OCI-LY7 (cell line): ENCODE data around the gene EXOC6B. TPM values are rescaled to one million over a fixed set of nuclear protein-coding genes. Genes with fewer than 3 reads are reported as not detected.

Experiments
- BruUV-seq: library from RNA; stranded (reverse); fragments of 400-500 nt; replicated peaks from 2 replicates; lab custom pipeline; 2021; lab: Mats Ljungman, UMichigan
- CTCF ChIA-PET: fragments of 300-600 bp; sonication (Branson Sonifier 250); formaldehyde crosslinking; loops from one replicate; lab custom pipeline; 2022; ENCODE audit warnings: antibody characterized with exemption; ENCODE audit not compliant: unreplicated experiment; lab: Charles Lee
- POLR2A ChIA-PET: fragments of 300-600 bp; sonication (Branson Sonifier 250); formaldehyde crosslinking; loops from one replicate; lab custom pipeline; 2022; ENCODE audit warnings: antibody characterized with exemption; lab: Charles Lee
- DNase-seq: peaks from one replicate; pipeline ENCODE4 v3.0.0-alpha.2; 2015; ENCODE audit warnings: low spot score
- H2AFZ ChIP-seq: fragments of 200-600 bp; sonication (generic), shearing (Covaris generic); 2 replicates; pipeline ENCODE4 v1.6.1; 2014; ENCODE audit warnings: mild to moderate bottlenecking, antibody characterized with exemption, low read length, moderate library complexity
- H3K27ac ChIP-seq: fragments of 200-600 bp; sonication (generic); 2 replicates; pipeline ENCODE4 v1.5.1; 2014; ENCODE audit warnings: mixed run types, low read depth, mild to moderate bottlenecking, moderate library complexity, low read length, inconsistent platforms; ENCODE audit not compliant: poor library complexity, severe bottlenecking
- H3K36me3 ChIP-seq: fragments of 200-600 bp; sonication (generic); 2 replicates; pipeline ENCODE4 v1.6.1; 2014; ENCODE audit warnings: mild to moderate bottlenecking, antibody characterized with exemption, low read length, moderate library complexity, mixed read lengths; ENCODE audit not compliant: insufficient read depth
- H3K4me1 ChIP-seq: fragments of 200-600 bp; sonication (generic); 2 replicates; pipeline ENCODE4 v1.5.1; 2014; ENCODE audit warnings: mild to moderate bottlenecking, low read length; ENCODE audit not compliant: insufficient read depth, poor library complexity, severe bottlenecking
- H3K4me2 ChIP-seq: fragments of 200-600 bp; sonication (generic); 2 replicates; pipeline ENCODE4 v1.6.1; 2014; ENCODE audit warnings: mild to moderate bottlenecking, low read length
- H3K4me3 ChIP-seq: fragments of 200-600 bp; sonication (generic); 2 replicates; pipeline ENCODE4 v1.5.1; 2014; ENCODE audit warnings: mild to moderate bottlenecking, low read depth, low read length; ENCODE audit not compliant: poor library complexity, severe bottlenecking
- H3K79me2 ChIP-seq: fragments of 200-600 bp; sonication (generic); 2 replicates; pipeline ENCODE4 v1.6.1; 2016; ENCODE audit warnings: low read depth, mild to moderate bottlenecking, low read length, moderate library complexity, mixed read lengths; ENCODE audit not compliant: insufficient read depth
- H3K9me2 ChIP-seq: fragments of 200-600 bp; sonication (generic); 2 replicates; pipeline ENCODE4 v1.6.1; 2016; ENCODE audit warnings: mild to moderate bottlenecking, low read length, mixed read lengths; ENCODE audit not compliant: insufficient read depth
- H3K9me3 ChIP-seq: fragments of 200-600 bp; sonication (generic); 2 replicates; pipeline ENCODE4 v1.6.1; 2014; ENCODE audit warnings: mild to moderate bottlenecking, mixed run types, low read length, mixed read lengths
- H4K20me1 ChIP-seq: fragments of 200-600 bp; sonication (generic); 2 replicates; pipeline ENCODE4 v1.6.1; 2014; ENCODE audit warnings: mild to moderate bottlenecking, antibody characterized with exemption, low read length, moderate library complexity, mixed read lengths; ENCODE audit not compliant: insufficient read depth
- EZH2phosphoT487 ChIP-seq: fragments of 200-600 bp; sonication (generic); IDR thresholded peaks from 2 replicates; pipeline ENCODE4 v1.6.1; 2018; ENCODE audit warnings: low read depth, borderline replicate concordance, mild to moderate bottlenecking, mixed run types, antibody characterized with exemption, low read length, moderate library complexity, mixed read lengths
- intact Hi-C: fragments of 100-400 bp; cut with micrococcal nuclease; formaldehyde crosslinking; loops from one replicate; pipeline ENCODE4 v1.10.0; 2022; ENCODE audit not compliant: unreplicated experiment
- total RNA-seq, 2 experiments: library from RNA; depleted of rRNA in 1 of 2; stranded (reverse); fragments of >200 nt in 1 of 2; shearing (Covaris generic) in 1 of 2; gene quantifications; 2 replicates each; pipeline ENCODE4 v1.2.3, GENCODE V29; 2014 to 2022
- TF ChIP-seq, protein P1 (sequence below): fragments of 200-600 bp; sonication (generic); conservative IDR thresholded peaks from 2 replicates; pipeline ENCODE4 v1.5.1; 2014; ENCODE audit warnings: mild to moderate bottlenecking, antibody characterized with exemption, low read length, moderate library complexity, mixed read lengths

The EXOC6B gene
- total RNA-seq, 2 experiments from 2014 or later = 5.1 TPM; not detected in 1

DNA sequence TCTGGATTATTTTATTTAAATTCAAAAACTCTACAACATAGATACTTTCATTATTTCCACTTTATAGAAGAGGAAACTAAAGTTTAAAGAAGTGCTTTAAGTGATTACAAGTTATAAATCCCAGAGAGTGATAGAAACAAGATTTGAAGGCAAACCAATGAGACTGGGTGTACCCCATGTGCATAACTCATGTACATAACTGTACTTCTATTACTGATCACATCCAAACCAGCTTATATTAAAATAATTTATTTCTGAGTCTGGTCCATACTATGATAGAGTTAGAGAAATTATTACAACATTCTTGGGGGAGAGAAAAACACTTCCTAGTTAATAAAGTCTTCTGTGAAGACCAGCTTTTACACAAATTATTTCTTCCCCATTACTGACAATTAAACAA is 221.4 kb downstream of the EXOC6B start:
- intact Hi-C loops = no loop called here
- Histone ChIP-seq H3K79me2 (no peaks in the 10 kb centered on the region), H3K4me2 (no peak overlapping the region), H3K9me3 (no peaks in the 10 kb centered on the region), H4K20me1 (no peaks in the 10 kb centered on the region), H2AFZ (no peak overlapping the region), H3K36me3 (no peaks in the 10 kb centered on the region), H3K9me2 (no peaks in the 10 kb centered on the region), H3K4me1 (no peaks in the 10 kb centered on the region), H3K27ac (no peak overlapping the region), H3K4me3 (no peak overlapping the region)
- ChIA-PET CTCF (no interaction called here), POLR2A (no interaction called here)
- no TSS peak for BruUV-seq
- TF ChIP-seq EZH2phosphoT487 = no peak
- TF ChIP-seq, protein P1, sequence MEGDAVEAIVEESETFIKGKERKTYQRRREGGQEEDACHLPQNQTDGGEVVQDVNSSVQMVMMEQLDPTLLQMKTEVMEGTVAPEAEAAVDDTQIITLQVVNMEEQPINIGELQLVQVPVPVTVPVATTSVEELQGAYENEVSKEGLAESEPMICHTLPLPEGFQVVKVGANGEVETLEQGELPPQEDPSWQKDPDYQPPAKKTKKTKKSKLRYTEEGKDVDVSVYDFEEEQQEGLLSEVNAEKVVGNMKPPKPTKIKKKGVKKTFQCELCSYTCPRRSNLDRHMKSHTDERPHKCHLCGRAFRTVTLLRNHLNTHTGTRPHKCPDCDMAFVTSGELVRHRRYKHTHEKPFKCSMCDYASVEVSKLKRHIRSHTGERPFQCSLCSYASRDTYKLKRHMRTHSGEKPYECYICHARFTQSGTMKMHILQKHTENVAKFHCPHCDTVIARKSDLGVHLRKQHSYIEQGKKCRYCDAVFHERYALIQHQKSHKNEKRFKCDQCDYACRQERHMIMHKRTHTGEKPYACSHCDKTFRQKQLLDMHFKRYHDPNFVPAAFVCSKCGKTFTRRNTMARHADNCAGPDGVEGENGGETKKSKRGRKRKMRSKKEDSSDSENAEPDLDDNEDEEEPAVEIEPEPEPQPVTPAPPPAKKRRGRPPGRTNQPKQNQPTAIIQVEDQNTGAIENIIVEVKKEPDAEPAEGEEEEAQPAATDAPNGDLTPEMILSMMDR = no peak
- no peak for DNase-seq

DNA sequence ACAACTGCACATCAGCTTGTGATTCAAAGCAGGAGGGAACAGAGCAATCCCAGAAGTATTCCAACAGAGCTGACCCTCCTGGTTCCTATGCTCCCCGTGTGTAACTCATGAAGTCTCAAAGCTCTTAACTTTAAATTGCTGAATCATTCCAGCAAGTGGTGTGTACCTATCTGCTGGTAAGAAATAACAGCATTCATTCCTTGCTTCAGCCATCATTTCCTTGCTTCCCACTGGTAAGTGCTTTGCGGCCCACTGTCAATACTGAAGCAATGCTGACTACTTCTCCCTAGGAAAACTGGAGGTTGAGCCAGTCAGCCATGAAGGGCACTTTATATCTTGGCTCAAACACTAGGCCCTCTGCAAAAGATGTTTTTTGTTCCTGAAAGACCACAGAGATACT is 222.4 kb downstream of the EXOC6B start:
- intact Hi-C loops = no loop called here
- H3K36me3 ChIP-seq = no peaks in the 10 kb centered on the region
- no TSS peak for BruUV-seq
- no peak overlapping the region for H3K4me2 ChIP-seq
- no peaks in the 10 kb centered on the region for H3K9me2 ChIP-seq
- DNase-seq = no peak
- no peaks in the 10 kb centered on the region for H4K20me1 ChIP-seq
- H3K9me3 ChIP-seq = no peaks in the 10 kb centered on the region
- H2AFZ ChIP-seq = no peak overlapping the region
- TF ChIP-seq, protein P1 = no peak
- no peak for TF ChIP-seq EZH2phosphoT487
- H3K27ac ChIP-seq = no peak overlapping the region
- no peak overlapping the region for H3K4me3 ChIP-seq
- ChIA-PET POLR2A (no interaction called here), CTCF (no interaction called here)
- H3K4me1 ChIP-seq = no peaks in the 10 kb centered on the region
- no peaks in the 10 kb centered on the region for H3K79me2 ChIP-seq

DNA sequence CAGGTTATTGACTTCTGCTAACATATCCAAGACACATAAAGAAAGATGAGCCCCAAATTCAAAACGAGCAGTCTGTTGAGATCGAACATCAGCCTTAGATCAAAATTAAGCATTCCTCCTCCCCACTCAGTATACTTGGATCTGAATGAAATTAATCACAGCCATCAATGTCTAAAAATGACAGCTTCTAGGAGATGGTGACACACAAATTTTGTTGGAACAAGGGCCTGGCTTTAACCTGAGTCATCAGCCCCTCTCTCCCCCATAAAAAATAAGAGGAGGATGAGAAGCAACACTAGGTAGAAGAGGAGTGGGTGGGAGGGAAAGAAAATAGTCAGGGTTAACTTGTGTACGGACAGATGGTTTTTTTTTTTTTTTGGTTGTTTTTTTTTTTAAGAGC is 223.1 kb downstream of the EXOC6B start:
- intact Hi-C loops = no loop called here

More for the DNA sequence above, 223.1 kb downstream of the EXOC6B start:
- H3K4me1 ChIP-seq = no peaks in the 10 kb centered on the region
- POLR2A ChIA-PET = no interaction called here
- H4K20me1 ChIP-seq = no peaks in the 10 kb centered on the region
- TF ChIP-seq, protein P1 = no peak
- TF ChIP-seq EZH2phosphoT487 = no peak
- CTCF ChIA-PET = no interaction called here
- H3K9me2 ChIP-seq = no peaks in the 10 kb centered on the region
- no peak overlapping the region for H3K4me2 ChIP-seq
- no peaks in the 10 kb centered on the region for H3K36me3 ChIP-seq
- H3K9me3 ChIP-seq = no peaks in the 10 kb centered on the region
- no peaks in the 10 kb centered on the region for H3K79me2 ChIP-seq
- DNase-seq = no peak
- no TSS peak for BruUV-seq
- no peak overlapping the region for H3K27ac ChIP-seq
- H3K4me3 ChIP-seq = no peak overlapping the region
- H2AFZ ChIP-seq = no peak overlapping the region
